ENCODE results near the gene ACSF2.

- no peak for TF ChIP-seq CTCF (conservative IDR thresholded peaks at IDR 0.05 in 1 of 2, IDR thresholded peaks at IDR 0.05 in 1 of 2; ENCODE audit: extremely low read depth in 1 of 2, insufficient read depth in 1 of 2, low read depth in 1 of 2, low read length in 2 of 2)
- TF ChIP-seq EZH2 (IDR thresholded peaks at IDR 0.05; ENCODE audit: borderline replicate concordance, low read length), result no peak
Observed at GRCh38 chr17:50393700-50394099, 32.3 kb upstream of the ACSF2 start.
